Esophagus mucosa (tissue), 1 donor: ENCODE measurements around the gene RAB6B. TPM values are rescaled to one million over a fixed set of nuclear protein-coding genes. Genes with fewer than 3 reads are reported as not detected.

Source experiments
- ATAC-seq: fragments of 200-7000 bp; cut with Tn5 transposase; one replicate; pipeline ENCODE4 v1.9.1; 2020
- total RNA-seq: library from RNA; stranded (reverse); gene quantifications from one replicate; pipeline ENCODE4 v1.2.4, GENCODE V29; 2023
- donor health status: DM: yes; HTN: yes; CAD: no.

Gene RAB6B
- total RNA-seq, 1 donor from 2014 or later: 3.3 TPM

GRCh38 chr3:133880886-133881455, 14.7 kb downstream of the RAB6B start:
- ATAC-seq: no peak

- no peak for ATAC-seq
Measured at GRCh38 chr3:133880287-133880686, 15.4 kb downstream of the RAB6B start.

GRCh38 chr3:133878518-133878917, 17.2 kb downstream of the RAB6B start:
- no peak for ATAC-seq

DNA sequence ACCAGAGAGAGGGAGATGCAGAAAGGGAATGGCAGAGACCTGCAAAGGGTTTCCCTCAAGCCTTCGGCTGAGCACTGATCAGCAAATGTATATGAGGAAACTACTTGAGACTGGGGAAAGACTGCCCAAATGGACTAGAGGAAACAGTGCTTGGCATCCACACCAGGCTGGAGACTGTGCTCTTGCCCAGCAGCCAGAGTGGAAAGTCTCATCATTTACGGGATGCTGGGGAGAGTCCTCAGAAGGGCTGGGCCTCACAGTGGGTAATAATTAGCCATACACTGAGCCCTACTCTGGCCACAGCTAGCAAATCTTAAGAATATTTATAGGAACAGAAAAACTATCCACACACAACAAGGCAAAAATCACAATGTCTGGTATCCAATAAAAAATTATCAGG, 18.5 kb downstream of the RAB6B start:
- no peak for ATAC-seq

GRCh38 chr3:133874761-133875438, 20.8 kb downstream of the RAB6B start:
- no peak for ATAC-seq

DNA sequence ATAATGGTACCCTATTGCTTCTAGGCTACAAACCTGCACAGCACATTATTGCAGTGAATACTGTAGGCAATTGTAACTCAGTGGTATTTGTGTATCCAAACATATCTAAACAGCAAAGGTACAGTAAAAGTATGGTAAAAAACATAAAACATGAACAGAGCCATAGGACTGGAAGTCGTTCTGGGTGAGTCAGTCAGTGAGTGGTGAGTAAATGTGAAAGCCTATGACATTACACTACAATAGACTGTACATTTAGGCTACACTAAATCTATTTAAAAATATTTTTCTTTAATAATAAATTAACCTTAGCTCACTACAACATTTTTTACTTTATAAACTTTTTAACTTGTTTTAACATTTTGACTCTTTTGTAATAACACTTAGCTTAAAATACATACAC, 21.3 kb downstream of the RAB6B start:
- ATAC-seq: no peak

DNA sequence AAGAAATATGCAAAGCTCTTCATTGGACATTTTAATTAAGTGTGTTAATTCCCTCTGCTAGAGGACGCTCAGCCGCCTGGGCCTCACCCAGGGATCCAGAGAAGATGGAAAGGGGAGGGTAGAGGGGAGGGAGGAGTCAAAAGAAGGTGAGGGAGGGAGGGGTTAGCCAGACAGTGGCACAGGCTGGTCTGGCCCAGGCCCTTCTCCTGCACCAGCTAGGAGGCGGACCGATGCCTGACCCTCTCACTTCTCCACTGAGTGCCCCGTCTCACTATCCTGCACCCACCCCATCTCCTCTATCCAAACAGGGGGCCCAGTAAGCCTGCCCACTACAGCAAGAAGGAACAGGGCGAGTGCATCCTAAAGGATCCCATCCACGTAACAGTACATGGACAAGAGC, 22.9 kb downstream of the RAB6B start:
- ATAC-seq: no peak

DNA sequence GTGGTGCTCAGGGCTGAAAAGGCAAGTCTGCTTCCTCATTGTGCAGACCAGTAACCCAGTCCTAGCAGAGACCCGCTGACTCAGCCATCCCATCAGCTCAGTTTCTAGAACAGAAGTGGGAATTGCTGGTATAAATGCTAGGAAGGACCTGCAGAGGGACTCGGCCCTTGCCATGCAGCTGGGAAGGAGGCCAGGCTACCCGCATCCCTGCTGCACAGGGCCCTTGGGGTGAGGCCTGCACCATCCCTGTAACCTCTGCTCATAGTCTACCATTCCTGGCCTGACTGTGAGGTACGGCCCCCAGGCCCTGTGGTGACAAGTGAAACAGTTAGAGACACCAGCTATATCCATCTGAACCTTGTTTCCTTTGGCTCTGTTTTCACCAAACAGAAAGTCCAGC, 23.5 kb downstream of the RAB6B start:
- ATAC-seq: no peak

DNA sequence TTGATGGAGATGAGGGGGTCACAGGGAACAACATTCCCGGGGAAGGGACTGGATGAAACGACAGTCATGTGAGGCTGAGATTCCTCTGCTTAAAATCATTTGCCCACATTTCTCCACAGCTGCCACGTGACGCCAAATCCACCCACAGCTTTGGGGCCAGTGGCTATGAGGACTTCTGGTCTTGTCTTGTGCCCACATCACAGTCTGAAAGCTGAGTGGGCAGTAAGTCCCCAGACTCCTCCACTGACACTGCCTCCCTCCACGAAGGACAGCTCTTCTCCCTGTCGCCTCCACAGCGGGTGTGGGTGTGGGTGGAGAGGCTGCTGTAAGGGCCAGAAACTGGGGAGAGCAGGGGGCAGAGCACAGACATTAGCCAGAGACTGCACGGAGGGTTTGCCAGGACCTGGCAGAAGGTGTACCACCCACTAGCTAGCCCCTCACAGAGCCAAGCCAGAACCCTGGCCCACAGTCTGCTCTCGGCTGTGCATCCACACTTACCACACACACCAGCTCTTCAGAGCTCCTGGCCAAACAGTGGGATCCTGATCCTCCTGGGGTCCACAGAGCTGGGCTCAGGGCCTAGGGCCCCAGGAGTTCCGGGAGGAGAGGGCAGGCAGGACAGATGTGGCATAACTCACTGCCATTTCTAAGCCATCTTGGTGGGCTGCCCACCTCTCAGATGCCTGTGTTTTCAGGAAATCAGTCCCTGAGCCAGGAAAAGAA, 24.2 kb downstream of the RAB6B start:
- no peak for ATAC-seq

GRCh38 chr3:133870822-133871221, 24.9 kb downstream of the RAB6B start:
- ATAC-seq: no peak

GRCh38 chr3:133869586-133869985, 26.1 kb downstream of the RAB6B start:
- ATAC-seq: no peak

DNA sequence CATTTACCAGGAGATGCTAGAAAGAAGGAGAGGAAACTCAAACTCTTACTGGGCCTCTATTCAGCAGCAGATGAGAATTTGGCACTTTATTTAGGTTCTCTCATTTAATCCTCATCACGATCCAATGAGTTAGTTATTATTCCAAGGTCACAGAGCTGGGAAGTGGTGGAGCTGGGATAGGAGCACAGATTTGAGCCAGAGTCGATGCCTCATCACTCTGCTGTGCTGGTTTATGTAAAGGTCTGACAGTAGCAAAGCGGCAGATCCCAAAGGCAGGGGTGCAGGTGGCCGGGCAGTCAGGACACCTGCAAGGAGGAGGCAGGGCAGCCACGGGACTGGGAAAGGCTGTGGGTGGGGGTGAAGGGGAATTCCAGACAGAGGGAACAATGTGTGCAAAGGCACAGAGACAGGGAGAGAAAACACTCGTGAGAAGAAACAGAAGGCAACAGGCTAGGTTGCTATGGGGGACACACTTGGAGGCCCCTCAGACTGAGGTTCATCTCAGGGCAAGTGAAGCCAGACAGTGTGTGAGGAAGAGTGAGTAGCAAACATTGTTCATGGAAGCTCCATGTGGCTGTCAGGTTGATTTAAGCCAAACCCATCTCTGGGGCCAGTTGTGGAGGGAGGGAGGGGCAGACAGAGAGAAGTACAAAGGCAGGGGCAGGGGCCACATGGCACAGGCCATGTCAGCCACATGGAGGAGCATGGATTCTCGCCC, 26.8 kb downstream of the RAB6B start:
- no peak for ATAC-seq

- no peak for ATAC-seq
Measured at GRCh38 chr3:133868186-133868585, 27.5 kb downstream of the RAB6B start.

DNA sequence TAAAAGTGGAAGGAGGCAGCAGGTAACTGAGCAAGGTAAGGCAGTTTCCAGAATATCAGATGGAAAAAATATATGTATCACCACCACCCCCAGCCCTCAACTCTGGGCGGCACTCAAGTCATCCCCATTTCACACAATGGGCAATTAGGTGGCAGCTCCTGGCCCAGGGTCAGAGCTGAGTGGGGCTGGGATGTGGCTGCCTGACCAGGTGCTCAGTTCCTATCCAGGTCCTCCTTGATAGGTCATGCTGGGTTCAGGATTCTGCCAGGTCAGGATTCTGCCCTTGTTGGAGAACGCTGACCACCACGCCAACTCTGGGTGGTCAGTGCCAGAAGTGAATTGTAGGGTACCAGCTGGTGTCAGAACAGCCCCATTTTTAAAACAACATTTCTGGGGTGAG, 29.5 kb downstream of the RAB6B start:
- no peak for ATAC-seq

DNA sequence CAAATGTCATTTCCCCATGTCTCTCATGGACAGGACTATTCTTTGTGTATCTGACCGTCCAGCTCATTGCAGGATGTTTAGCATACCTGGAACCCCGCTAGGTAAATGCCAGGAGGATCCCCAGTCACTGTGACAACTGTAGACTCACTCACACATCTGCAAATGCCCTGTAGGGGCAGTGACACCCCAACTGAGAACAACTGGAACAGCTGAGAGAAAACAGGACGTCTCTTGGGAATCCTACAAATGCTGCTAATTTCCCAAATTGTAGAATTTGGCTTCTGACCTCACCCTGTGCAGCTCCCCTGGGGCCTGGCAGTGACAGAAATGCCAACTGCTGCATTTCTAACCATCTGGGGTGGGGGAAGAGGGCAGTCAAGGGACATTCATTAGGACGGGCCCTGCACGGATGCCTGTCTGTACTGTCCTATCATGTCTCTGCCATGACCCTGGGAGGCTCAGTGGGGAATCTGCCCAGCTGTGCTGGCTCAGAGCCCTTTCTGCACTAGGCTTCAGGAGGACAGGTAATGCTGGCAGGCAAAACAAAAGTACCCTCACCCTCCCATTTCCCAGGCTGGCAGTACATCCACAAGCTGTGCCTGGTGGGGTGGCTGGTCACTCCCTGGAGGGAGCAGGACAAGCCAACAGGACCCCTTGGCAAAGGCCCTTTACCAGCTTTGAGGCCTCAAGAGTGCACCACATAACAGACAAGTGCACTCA, 30.4 kb downstream of the RAB6B start:
- ATAC-seq: no peak

GRCh38 chr3:133864616-133865015, 31.1 kb downstream of the RAB6B start:
- no peak for ATAC-seq

DNA sequence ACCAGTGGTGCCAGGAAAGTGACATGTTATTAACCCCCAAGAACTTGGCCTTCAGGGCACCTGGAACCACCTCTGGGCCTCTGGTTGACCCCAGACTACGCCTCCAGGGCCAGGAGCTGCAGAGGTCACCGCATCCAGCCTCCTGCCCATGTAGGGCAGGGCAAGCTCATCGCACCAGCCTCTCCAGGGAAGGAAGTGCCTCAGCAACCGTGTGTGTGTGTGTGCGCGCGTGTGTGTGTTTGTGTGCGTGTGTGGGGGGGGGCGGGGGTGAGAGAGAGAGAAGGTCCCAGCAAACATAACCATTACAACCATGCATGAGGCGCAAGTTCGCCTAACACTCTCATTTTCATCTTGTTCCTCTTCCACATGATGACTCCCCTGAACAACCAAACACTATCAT, 31.8 kb downstream of the RAB6B start:
- ATAC-seq: no peak

GRCh38 chr3:133862161-133862560, 33.5 kb downstream of the RAB6B start:
- ATAC-seq: no peak

DNA sequence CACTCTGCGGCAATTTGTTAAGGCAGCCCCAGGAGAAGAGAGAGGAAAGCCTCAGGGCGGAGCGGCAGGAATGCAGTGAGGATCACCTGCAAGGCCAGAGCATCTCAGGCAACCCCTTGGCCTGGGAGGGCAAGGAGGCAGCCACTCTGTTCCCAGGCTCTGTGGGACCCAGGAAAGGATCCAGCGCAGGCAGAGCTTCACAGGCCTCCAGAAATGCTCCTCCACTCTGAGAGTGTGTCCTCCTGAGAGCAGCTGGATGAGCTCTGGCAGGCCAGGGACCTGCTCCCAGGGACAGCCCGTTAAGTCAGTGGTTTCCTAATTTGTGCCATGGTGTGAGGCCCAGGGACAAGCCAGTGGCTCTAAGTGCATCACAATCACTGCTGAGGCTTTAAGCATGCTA, 35.2 kb downstream of the RAB6B start:
- no peak for ATAC-seq

DNA sequence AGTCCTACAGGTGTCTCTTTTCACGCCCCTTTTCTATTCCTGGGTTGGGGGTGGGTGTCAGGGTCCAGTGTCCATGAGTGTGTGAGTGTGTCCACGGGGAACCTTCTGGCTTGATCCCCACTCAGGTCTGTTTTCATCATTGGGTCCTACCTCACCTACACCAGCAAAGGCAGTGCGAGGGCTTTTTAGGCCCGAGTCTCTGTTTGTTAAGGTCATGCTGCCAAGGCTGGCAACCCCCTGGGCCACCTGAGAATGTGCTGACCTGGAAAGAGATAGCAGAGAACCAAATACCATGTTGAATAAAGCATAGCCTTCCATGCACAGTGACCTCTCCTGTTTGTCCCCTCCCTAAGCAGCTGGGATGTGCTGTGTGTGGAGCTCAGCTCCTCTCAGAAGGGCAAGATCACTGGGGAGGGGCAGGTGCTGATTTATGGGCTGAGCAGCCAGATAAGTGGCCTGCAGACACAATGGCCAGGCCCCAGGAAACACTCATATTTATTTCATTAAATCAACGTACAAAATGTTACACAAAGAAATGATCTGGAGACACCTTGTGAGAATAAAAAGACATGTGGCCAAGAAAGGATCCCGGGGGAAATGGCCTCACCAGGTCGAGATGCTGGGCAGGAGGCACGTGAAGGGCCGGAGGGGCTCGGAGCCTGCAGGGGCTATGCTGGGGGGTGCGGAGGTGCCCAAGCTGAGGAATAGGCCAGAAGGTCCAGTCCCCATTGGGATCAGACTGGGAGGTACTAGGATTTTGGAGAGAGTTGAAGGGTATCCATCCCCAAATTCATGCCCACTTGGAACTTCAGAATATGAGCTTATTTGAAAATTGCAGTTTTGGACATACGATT, 36.1 kb downstream of the RAB6B start:
- ATAC-seq: no peak

DNA sequence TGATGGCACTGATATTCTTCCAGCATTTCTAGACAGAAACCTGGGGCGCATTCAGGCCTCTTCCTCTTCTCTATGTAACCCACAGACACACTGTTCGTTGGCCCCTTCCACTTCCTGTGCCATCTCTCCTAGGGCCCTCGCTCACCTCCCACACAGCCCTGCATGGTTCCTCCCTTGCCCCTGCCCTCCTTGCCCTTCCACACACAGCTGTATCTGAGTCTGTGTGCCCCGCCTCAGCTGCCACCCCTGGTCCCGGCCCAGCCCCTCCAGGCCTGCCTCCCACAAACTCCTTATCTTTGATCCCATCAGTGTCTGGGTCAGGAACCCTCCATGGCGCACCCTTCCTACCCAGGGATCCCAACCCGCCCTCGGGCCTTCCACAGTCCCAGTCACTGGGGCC, 37.9 kb downstream of the RAB6B start:
- ATAC-seq: no peak

- ATAC-seq: no peak
Measured at GRCh38 chr3:133856316-133856715, 39.4 kb downstream of the RAB6B start.
